HG03520 (cell line): ENCODE results near the gene SLITRK4.

Source experiments
- ATAC-seq: cut with Tn5 transposase; IDR thresholded peaks from one replicate; pipeline ENCODE4 v1.9.1; 2021; ENCODE audit warnings: mild to moderate bottlenecking, moderate library complexity; ENCODE audit not compliant: unreplicated experiment

The SLITRK4 gene

GRCh38 chrX:143635915-143636314, at the start of gene SLITRK4:
TSS of gene SLITRK4 (minus strand) at chrX:143636101. CDS start at chrX:143631108, 4,993 bp downstream.
- no peak for ATAC-seq

GRCh38 chrX:143683486-143683885, 47.6 kb upstream of the SLITRK4 start:
- ATAC-seq, result no peak

GRCh38 chrX:143674926-143675325, 39.0 kb upstream of the SLITRK4 start:
- no peak for ATAC-seq

- ATAC-seq, result no peak
Observed at GRCh38 chrX:143669395-143669794, 33.5 kb upstream of the SLITRK4 start.

GRCh38 chrX:143664302-143664701, 28.4 kb upstream of the SLITRK4 start:
- no peak for ATAC-seq

GRCh38 chrX:143663755-143664154, 27.9 kb upstream of the SLITRK4 start:
- no peak for ATAC-seq

- no peak for ATAC-seq
Observed at GRCh38 chrX:143661286-143661685, 25.4 kb upstream of the SLITRK4 start.

- ATAC-seq, result no peak
Observed at GRCh38 chrX:143648705-143649104, 12.8 kb upstream of the SLITRK4 start.

GRCh38 chrX:143642426-143642825, 6.5 kb upstream of the SLITRK4 start:
- ATAC-seq, result no peak

GRCh38 chrX:143636831-143637230, 930 bp upstream of the SLITRK4 start:
- no peak for ATAC-seq

GRCh38 chrX:143634663-143635455, 1.0 kb downstream of the SLITRK4 start:
- no peak for ATAC-seq

GRCh38 chrX:143634309-143634662, 1.6 kb downstream of the SLITRK4 start:
- no peak for ATAC-seq

- ATAC-seq, result no peak
Observed at GRCh38 chrX:143633461-143634308, 2.2 kb downstream of the SLITRK4 start.

- ATAC-seq, result no peak
Observed at GRCh38 chrX:143632625-143633410, 3.1 kb downstream of the SLITRK4 start.

- no peak for ATAC-seq
Observed at GRCh38 chrX:143623657-143624056, 12.2 kb downstream of the SLITRK4 start.

- ATAC-seq, result no peak
Observed at GRCh38 chrX:143621276-143621675, 14.6 kb downstream of the SLITRK4 start.

GRCh38 chrX:143615851-143616250, 20.1 kb downstream of the SLITRK4 start:
- ATAC-seq, result no peak

- no peak for ATAC-seq
Observed at GRCh38 chrX:143601809-143602208, 34.1 kb downstream of the SLITRK4 start.

GRCh38 chrX:143581240-143581639, 54.7 kb downstream of the SLITRK4 start:
- no peak for ATAC-seq

- ATAC-seq, result no peak
Observed at GRCh38 chrX:143580266-143580665, 55.6 kb downstream of the SLITRK4 start.
